Activated T-cell treated with anti-CD3 and anti-CD28 coated beads, Interleukin-2, amount 50 U/mL, for 4 hours (primary cell): ENCODE data around the gene NANOS1. TPM values are rescaled to one million over a fixed set of nuclear protein-coding genes. Genes with fewer than 3 reads are reported as not detected.
A peak's percentile ranks its signal among the peaks of the same experiment; 100 is the strongest.

ENCODE experiments used
- ATAC-seq, 2 donors: fragments of 200-7000 bp; cut with Tn5 transposase; one replicate each; pipeline ENCODE4 v1.10.0; 2021
- DNase-seq: peaks from one replicate; pipeline ENCODE4 v3.0.0-alpha.2; 2020
- H3K27me3 Mint-ChIP-seq: one replicate; pipeline ENCODE4 v1.8.0; 2021; ENCODE audit warnings: low read depth, mixed read lengths
- H3K36me3 Mint-ChIP-seq: one replicate; pipeline ENCODE4 v1.8.0; 2022; ENCODE audit warnings: mixed read lengths; ENCODE audit not compliant: insufficient read depth
- H3K4me1 Mint-ChIP-seq: one replicate; pipeline ENCODE4 v1.8.0; 2021; ENCODE audit warnings: low read depth, mixed read lengths
- H3K4me3 Mint-ChIP-seq: one replicate; pipeline ENCODE4 v1.8.0; 2021; ENCODE audit warnings: mild to moderate bottlenecking, moderate library complexity, mixed read lengths
- H3K9me3 Mint-ChIP-seq: one replicate; pipeline ENCODE4 v1.8.0; 2021; ENCODE audit warnings: mixed read lengths
- total RNA-seq, 3 donors: library from RNA; stranded (reverse); gene quantifications; one replicate each; pipeline ENCODE4 v1.2.1, GENCODE V29; 2021

The NANOS1 gene, protein sequence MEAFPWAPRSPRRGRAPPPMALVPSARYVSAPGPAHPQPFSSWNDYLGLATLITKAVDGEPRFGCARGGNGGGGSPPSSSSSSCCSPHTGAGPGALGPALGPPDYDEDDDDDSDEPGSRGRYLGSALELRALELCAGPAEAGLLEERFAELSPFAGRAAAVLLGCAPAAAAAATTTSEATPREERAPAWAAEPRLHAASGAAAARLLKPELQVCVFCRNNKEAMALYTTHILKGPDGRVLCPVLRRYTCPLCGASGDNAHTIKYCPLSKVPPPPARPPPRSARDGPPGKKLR
- total RNA-seq: under 1 TPM; 0.08 to 0.15 (median 0.11) TPM

DNA sequence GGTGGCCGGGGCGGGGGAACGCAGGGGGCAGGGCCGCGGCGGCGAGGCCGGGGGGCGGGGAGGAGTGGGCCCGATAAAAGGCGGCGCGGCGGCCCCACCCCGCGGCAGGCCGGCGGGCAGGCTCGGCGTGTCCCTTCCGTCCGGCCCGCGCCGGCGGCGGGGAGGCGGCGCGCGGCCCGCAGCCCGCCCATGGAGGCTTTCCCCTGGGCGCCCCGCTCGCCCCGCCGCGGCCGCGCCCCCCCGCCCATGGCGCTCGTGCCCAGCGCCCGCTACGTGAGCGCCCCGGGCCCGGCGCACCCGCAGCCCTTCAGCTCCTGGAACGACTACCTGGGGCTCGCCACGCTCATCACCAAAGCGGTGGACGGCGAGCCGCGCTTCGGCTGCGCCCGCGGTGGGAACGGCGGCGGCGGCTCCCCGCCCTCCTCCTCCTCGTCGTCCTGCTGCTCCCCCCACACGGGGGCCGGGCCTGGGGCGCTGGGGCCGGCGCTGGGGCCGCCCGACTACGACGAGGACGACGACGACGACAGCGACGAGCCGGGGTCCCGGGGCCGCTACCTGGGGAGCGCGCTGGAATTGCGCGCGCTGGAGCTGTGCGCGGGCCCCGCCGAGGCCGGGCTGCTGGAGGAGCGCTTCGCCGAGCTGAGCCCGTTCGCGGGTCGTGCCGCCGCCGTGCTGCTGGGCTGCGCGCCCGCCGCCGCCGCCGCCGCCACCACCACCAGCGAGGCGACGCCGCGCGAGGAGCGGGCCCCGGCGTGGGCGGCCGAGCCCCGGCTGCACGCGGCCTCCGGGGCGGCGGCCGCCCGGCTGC, at the start of gene NANOS1:
TSS of gene NANOS1 (plus strand) at position 102 of the 808 bp plus-strand sequence. CDS start at position 190, 88 bp downstream.
- H3K4me3 Mint-ChIP-seq: peak within 1 kb of the TSS; percentile 74
- H3K27me3 Mint-ChIP-seq: no peaks in the 10 kb centered on the region
- ATAC-seq: peak; percentile 32 to 33
- no peaks in the 10 kb centered on the region for H3K9me3 Mint-ChIP-seq
- peak; percentile 8 for DNase-seq
- peaks cover 19% of the 10 kb centered on the region for H3K36me3 Mint-ChIP-seq
- peaks cover 17% of the 10 kb centered on the region for H3K4me1 Mint-ChIP-seq

DNA sequence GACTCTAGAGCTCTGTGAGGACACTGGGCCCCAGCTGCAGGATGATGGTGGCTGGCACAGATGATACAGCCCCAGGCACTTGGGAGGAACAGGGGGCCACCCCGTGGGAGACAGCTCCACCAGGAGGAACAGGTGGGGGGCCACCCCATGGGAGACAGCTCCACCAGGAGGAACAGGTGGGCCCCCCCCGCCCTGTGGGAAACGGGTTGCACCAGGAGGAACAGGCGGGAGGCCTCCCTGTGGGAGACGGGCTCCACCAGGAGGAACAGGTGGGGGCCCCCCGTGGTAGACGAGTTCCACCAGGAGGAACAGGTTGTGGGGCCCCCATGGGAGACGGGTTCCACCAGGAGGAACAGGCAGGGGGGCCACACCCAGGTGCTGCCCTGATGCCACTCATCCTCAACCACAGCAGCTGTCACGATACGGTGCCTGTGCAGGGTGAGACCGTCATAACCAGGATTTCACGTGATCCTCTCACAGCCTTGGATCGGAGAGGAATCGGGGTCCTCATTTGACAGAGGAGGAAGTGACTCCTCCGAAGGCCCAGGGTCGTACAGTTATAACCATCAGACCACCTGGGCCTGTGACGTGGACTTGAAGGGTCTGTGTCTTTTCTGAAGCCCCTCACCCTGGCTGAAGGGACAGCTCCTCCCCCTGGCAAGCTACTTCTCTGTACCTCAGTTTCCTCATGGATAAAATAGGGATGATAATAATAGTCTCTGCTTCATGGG, 49.2 kb upstream of the NANOS1 start:
- H3K4me3 Mint-ChIP-seq: no peak overlapping the region
- DNase-seq (no peak), ATAC-seq (no peak)
- peaks cover 15% of the 10 kb centered on the region for H3K9me3 Mint-ChIP-seq
- peaks cover 12% of the 10 kb centered on the region for H3K27me3 Mint-ChIP-seq
- peaks cover 2% of the 10 kb centered on the region for H3K36me3 Mint-ChIP-seq
- no peaks in the 10 kb centered on the region for H3K4me1 Mint-ChIP-seq

DNA sequence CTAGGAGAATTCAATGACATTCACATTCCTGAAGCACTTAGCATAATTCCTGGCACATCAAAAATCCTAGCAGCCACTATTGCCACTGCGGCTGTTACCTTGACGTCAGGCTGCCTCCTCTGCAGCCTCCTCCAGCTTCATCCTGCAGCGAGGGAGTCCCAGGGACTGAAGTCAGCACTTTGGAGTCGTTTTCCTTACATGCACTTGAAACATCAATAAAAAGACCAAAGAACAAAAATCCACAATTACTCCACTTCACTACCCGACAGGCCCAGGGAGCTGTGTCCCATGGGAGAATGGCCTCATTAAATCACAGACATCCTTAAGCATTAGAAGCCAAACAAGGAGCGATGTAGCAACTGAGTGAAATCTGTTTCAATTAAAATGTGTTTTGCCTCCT, 48.6 kb upstream of the NANOS1 start:
- no peaks in the 10 kb centered on the region for H3K4me1 Mint-ChIP-seq
- peaks cover 12% of the 10 kb centered on the region for H3K27me3 Mint-ChIP-seq
- no peak for DNase-seq
- H3K36me3 Mint-ChIP-seq: peaks cover 2% of the 10 kb centered on the region
- no peak overlapping the region for H3K4me3 Mint-ChIP-seq
- no peak for ATAC-seq
- H3K9me3 Mint-ChIP-seq: peaks cover 20% of the 10 kb centered on the region

DNA sequence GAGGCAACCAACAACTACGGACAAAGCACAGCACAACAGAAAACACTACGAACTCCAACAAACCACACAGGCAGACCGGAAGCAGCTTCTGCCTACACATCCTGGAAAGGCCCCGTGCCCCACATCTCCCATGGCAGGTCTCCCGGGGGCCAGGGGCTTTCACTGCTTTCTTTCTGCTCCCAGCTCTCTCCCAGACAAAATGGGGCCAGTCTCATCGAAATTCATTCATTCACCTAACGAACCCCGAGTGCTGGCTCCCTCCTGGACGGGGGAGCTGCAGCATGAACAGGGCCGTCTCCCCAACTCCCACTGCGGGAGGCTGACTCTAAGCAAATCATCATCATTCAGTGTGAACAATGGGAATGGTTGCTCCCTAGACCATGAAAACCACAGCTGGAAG, 47.6 kb upstream of the NANOS1 start:
- peaks cover 2% of the 10 kb centered on the region for H3K36me3 Mint-ChIP-seq
- H3K4me1 Mint-ChIP-seq: peaks cover 2% of the 10 kb centered on the region
- H3K27me3 Mint-ChIP-seq: peaks cover 12% of the 10 kb centered on the region
- no peak overlapping the region for H3K4me3 Mint-ChIP-seq
- H3K9me3 Mint-ChIP-seq: peaks cover 20% of the 10 kb centered on the region
- ATAC-seq: no peak
- no peak for DNase-seq

DNA sequence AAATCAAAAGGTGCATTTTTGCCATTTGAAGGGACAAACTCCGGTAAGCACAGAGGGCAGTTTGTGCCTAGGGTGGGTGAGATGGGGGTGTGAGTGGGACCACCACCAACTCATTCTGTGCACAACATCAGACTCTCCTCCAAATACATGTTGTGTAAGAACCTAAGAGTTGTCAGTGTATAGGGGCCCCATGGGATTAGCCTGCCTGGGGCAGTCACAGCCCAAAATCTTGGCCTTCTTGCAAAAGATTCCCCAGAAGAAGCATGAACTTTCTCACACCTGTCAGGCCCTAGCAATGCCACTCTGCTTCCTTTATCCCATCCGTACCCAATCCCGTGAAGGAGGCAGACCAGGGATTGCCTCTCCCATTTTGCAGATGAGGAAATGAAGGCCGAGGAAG, 47.1 kb upstream of the NANOS1 start:
- peaks cover 12% of the 10 kb centered on the region for H3K27me3 Mint-ChIP-seq
- H3K4me1 Mint-ChIP-seq: peaks cover 6% of the 10 kb centered on the region
- H3K9me3 Mint-ChIP-seq: peaks cover 20% of the 10 kb centered on the region
- peaks cover 2% of the 10 kb centered on the region for H3K36me3 Mint-ChIP-seq
- ATAC-seq (no peak), DNase-seq (no peak)
- H3K4me3 Mint-ChIP-seq: no peak overlapping the region

DNA sequence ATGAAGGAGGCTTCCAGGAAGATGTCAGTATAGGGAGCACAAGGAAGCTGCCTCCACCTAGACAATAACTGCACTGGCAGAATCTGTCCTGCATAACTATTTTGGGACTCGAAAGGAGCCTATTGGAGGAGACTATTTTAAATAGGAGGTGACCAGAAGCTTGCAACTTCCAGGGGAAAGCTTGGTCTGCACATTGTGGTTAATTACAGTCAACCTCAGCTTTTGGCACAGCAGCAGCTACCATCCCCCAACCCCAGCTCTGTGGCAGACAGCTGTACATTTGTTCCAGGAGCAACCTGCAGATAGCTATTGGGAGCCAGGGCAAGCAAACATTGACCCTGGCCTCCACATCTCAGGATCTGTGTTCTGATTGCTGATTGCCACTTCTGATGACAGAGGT, 46.3 kb upstream of the NANOS1 start:
- no peak for DNase-seq
- Mint-ChIP-seq H3K36me3 (peaks cover 2% of the 10 kb centered on the region), H3K27me3 (peaks cover 12% of the 10 kb centered on the region), H3K4me1 (peaks cover 9% of the 10 kb centered on the region), H3K4me3 (no peak overlapping the region), H3K9me3 (peaks cover 20% of the 10 kb centered on the region)
- ATAC-seq: no peak

DNA sequence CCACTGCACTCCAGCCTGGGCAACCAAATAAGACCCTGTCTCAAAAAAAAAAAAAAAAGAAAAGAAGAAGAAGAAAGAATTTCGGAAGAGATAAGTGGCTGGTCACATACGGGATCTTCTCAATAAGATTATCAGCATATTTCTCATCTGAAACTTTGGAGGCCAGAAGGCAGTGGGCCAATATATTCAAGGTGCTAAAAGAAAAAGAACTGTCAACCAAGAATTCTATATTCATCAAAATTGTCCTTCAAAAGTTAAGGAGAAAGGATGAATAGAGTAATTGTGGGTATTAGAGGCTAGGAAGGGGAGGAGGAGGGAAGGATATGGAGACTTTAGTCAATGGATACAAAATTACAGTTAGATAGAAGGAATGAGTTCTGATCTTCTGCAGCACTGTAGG, 43.9 kb upstream of the NANOS1 start:
- Mint-ChIP-seq H3K27me3 (peaks cover 3% of the 10 kb centered on the region), H3K36me3 (peaks cover 2% of the 10 kb centered on the region), H3K4me1 (peaks cover 9% of the 10 kb centered on the region), H3K9me3 (peaks cover 20% of the 10 kb centered on the region), H3K4me3 (no peak overlapping the region)
- no peak for ATAC-seq
- no peak for DNase-seq

DNA sequence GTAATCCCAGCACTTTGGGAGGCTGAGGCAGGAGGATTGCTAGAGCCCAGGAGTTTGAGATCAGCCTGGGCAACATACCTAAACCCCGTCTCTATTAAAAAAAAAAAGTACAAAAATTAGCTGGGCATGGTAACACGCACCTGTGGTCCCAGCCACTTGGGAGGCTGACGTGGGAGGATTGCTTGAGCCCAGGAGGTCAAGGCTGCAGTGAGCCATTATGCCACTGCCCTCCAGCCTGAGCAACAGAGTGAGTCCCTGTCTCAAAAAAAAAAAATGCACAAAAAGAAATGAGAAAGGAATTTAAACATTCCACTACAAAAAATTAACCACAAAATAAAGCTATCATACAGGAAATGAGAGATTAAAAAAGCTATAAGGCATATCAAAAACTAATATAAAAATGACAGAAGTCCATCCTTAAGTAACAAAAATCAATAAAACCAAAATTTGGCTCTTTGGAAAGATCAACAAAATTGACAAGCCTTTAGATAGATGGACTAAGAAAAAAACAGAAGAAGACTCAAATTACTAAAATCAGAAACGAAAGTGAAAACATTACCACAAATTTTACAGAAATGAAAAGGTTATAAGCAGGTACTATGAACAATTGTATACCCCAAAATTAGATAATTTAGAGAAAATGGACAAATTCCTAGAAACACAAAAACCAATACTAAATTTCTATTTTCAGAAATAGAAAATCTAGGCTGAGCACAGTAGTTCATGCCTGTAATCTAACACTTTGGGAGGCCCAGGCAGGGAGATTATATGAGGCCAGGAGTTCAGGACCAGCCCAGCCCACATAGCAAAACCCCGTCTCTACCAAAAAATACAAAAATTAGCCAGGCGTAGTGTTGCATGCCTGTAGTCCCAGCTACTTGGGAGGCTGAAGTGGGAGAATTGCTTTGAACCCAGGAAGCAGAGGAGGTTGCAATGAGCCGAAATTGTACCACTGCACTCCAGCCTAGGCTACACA, 42.4 kb upstream of the NANOS1 start:
- ATAC-seq (peak; percentile 14 to 35), DNase-seq (no peak)
- Mint-ChIP-seq H3K4me3 (no peak overlapping the region), H3K36me3 (peaks cover 2% of the 10 kb centered on the region), H3K27me3 (no peaks in the 10 kb centered on the region), H3K4me1 (peaks cover 9% of the 10 kb centered on the region), H3K9me3 (peaks cover 20% of the 10 kb centered on the region)

DNA sequence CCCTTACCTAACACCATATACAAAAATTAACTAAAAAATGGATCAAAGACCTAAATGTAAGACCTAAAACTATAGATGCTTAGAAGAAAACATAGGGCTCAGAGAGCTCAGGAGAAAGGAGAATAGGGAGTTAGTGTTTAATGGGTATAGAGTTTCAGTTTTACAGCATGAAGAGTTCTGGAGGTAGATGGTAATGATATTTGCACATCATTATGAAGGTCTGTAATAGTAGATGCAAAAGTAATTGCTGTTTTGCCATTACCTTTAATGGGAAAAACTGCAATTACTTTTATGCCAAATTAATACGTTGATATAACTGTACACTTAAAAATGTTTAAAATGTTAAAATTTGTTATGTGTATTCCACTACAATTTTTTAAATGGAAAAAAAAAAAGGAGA, 39.2 kb upstream of the NANOS1 start:
- Mint-ChIP-seq H3K36me3 (no peaks in the 10 kb centered on the region), H3K27me3 (peaks cover 3% of the 10 kb centered on the region), H3K9me3 (peaks cover 5% of the 10 kb centered on the region), H3K4me1 (peaks cover 9% of the 10 kb centered on the region), H3K4me3 (no peak overlapping the region)
- no peak for ATAC-seq
- DNase-seq: no peak

DNA sequence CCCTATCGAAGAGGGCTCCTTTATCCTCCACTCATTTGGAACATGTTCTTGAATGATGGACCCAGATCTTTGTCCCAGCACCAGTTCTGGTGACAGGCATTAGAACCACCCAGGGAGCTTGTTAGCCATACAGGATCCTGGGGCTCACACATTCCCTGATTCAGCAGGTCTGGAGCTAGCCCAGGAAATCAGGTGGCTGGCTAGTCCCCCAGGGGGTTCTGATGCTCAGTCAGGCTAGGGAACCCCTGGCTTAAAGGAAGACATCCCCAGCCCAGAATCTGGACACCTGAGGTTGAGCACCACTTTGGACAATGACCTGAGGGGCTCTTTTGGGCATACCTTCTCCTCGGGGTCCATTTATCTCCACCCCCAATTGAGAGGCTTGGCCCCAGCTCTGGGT, 37.0 kb upstream of the NANOS1 start:
- peaks cover 1% of the 10 kb centered on the region for H3K4me1 Mint-ChIP-seq
- no peak overlapping the region for H3K4me3 Mint-ChIP-seq
- DNase-seq (no peak), ATAC-seq (no peak)
- H3K36me3 Mint-ChIP-seq: no peaks in the 10 kb centered on the region
- peaks cover 3% of the 10 kb centered on the region for H3K27me3 Mint-ChIP-seq
- no peaks in the 10 kb centered on the region for H3K9me3 Mint-ChIP-seq

DNA sequence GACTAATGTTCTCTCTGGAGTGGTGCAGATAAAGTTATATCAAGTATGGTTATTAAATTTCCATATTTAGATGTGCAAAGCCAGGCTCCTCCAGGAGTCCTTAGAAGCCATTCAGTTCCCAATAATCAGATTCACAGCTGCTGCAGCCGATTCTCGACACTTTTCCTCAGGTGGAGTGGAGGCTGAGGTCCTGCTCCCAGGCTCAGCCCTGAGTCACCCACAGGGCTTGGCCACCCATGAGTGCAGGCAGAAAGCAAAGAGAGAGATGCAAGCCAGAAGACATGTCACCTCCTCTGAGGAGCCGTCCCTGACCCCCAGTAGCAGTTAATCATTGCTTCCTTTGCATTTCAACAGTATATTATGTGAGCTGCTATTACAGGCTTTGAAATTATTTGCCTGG, 36.3 kb upstream of the NANOS1 start:
- DNase-seq (no peak), ATAC-seq (peak in 1 of 2 donors; percentile 18)
- Mint-ChIP-seq H3K27me3 (peaks cover 3% of the 10 kb centered on the region), H3K4me1 (no peaks in the 10 kb centered on the region), H3K36me3 (no peaks in the 10 kb centered on the region), H3K9me3 (no peaks in the 10 kb centered on the region), H3K4me3 (no peak overlapping the region)

DNA sequence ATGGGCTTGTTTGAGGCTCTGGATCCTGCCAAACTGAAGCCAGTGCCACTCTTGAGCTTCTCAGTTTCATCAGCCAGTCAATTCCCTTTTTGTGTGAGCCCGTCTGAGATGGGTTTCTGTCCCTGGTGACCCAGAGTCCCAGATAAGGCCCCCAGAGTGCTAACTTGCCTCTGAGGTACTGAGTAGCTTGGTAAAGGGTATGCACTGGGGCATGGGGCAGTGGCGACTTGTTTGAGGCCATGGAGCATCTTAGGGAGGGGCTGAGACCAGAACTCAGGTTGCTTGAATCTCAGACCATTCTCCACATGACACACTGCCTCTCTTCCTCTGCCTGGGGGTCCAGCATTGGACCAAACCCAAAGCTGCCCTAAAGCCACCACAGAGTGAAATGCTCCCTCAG, 35.2 kb upstream of the NANOS1 start:
- no peaks in the 10 kb centered on the region for H3K36me3 Mint-ChIP-seq
- no peak for DNase-seq
- H3K27me3 Mint-ChIP-seq: peaks cover 5% of the 10 kb centered on the region
- no peaks in the 10 kb centered on the region for H3K9me3 Mint-ChIP-seq
- no peak for ATAC-seq
- H3K4me3 Mint-ChIP-seq: no peak overlapping the region
- no peaks in the 10 kb centered on the region for H3K4me1 Mint-ChIP-seq

DNA sequence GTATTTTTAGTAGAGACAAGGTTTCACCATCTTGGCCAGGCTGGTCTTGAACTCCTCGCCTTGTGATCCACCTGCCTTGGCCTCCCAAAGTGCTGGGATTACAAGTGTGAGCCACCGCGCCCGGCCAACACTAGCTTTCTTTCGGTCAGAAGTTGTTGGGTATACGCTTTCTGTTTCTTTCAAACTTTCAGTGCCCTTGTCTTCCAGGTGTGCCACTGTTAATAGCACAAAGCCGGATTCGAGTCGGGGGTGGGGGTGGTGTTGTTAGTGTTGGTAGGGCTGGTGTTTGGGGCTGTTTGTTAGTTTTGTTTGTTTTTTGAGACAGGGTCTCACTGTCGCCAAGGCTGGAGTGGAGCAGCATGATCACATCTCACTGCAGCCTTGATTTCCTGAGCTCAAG, 33.8 kb upstream of the NANOS1 start:
- Mint-ChIP-seq H3K27me3 (peaks cover 10% of the 10 kb centered on the region), H3K4me3 (no peak overlapping the region), H3K36me3 (no peaks in the 10 kb centered on the region), H3K9me3 (no peaks in the 10 kb centered on the region), H3K4me1 (no peaks in the 10 kb centered on the region)
- ATAC-seq: no peak
- DNase-seq: no peak

DNA sequence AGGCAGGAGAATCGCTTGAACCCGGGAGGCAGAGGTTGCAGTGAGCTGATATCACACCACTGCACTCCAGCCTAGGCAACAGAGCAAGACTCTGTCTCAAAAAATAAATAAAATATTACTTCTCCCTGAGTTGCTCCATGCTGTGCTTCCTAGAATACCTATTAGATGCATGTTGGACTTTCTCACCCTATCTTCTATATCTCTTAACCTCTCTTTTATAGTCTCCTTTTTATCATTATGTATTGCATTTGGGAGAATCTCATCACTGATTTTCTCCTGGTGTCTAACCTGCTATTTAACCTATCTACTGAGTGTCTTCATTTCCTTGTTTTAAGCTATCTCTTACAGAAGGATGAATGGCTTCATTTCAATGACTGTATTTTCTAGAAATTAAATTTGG, 32.1 kb upstream of the NANOS1 start:
- peaks cover 16% of the 10 kb centered on the region for H3K27me3 Mint-ChIP-seq
- H3K36me3 Mint-ChIP-seq: no peaks in the 10 kb centered on the region
- ATAC-seq (no peak), DNase-seq (no peak)
- no peak overlapping the region for H3K4me3 Mint-ChIP-seq
- H3K9me3 Mint-ChIP-seq: no peaks in the 10 kb centered on the region
- H3K4me1 Mint-ChIP-seq: no peaks in the 10 kb centered on the region
